SW 1271 (cell line): ENCODE results near the gene TAF4.

Experiments used
- DNase-seq, 2 experiments: peaks; one replicate each; lab custom pipeline; 2025; lab: John Stamatoyannopoulos, UW

Gene TAF4

DNA sequence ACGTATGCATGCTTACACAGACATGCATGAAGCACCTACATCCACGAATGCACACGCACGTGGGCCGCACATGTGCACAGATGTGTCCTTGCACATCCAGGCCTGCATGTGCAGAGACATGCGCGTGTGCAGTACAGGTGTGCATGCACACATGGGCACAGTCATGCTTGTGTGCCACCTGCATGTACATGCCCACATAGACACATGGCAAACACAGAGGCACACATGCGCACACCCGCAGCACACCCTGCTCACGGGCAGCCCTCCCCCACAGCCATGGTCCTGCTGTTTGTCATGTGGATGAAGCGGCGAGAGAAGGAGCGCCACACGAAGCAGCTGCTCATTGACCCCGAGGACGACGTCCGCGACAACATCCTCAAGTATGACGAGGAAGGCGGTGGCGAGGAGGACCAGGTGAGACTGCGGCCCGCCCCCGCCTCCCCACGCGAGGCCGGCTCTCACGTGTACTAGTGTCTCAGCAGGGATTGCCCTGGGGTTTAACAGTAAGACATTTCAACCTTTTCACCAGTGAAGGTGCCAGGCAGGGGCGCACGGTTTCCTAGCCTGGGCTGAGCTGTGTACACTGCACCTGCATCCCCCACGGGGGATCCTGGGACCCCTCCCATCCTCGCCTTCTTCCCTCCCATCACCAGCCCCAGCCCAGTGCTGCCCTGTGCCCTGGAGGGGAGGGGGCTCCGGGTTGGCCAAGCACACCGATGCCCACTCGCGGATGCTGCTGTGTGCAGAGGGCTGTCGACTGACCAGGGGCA lies 132.8 kb downstream of the TAF4 start:
- no peak for DNase-seq

GRCh38 chr20:61932199-61932592 lies 133.5 kb downstream of the TAF4 start:
- DNase-seq = no peak

DNA sequence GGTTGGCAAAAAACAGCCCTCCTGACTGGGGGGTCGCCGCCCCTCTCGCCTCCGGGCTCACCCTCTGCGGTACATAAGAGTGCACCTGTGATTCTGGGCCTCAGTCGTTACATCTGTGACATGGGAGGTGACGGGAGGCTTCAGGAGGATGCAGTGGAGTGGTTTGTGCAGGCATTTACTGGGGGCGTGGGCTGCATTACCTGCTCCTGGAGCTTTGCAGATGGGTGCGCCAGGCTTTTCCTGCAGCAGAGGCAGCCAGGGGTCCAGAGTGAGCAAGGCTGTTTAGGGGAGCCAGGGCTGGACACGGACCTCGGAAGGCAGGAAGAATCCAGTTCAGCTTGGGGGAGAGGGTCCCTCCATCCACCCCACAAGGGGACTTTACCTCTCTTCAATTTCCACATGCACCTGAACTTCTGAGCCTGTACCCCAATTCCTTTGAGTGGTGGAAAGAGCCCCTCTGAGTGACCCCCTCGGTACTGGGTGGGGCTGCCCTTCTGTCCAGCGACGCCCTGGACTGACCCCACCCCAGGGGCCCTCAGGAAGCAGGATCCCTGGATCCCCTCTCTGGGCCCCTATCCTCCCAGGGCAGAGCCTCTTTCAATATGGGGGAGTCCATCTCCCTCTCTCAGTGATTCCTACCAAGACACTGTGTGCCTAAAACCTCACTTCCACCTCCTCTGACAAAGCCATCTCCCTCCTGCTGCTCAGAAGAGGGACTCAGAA lies 134.0 kb downstream of the TAF4 start:
- DNase-seq = no peak

- no peak for DNase-seq
Measured at GRCh38 chr20:61930776-61931475, 134.8 kb downstream of the TAF4 start.

GRCh38 chr20:61929971-61930666 lies 135.6 kb downstream of the TAF4 start:
- no peak for DNase-seq

DNA sequence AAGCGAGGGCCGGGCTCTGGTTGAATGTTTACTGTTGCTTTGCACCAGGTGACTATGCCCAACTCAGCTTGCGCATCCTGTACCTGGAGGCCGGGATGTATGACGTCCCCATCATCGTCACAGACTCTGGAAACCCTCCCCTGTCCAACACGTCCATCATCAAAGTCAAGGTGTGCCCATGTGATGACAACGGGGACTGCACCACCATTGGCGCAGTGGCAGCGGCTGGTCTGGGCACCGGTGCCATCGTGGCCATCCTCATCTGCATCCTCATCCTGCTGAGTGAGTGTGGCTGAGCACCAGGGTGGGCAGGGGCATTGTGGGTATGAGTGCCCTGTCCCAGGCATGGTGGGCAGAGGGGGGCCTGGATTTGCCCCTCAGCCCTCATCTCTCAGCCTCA lies 136.1 kb downstream of the TAF4 start:
- no peak for DNase-seq

DNA sequence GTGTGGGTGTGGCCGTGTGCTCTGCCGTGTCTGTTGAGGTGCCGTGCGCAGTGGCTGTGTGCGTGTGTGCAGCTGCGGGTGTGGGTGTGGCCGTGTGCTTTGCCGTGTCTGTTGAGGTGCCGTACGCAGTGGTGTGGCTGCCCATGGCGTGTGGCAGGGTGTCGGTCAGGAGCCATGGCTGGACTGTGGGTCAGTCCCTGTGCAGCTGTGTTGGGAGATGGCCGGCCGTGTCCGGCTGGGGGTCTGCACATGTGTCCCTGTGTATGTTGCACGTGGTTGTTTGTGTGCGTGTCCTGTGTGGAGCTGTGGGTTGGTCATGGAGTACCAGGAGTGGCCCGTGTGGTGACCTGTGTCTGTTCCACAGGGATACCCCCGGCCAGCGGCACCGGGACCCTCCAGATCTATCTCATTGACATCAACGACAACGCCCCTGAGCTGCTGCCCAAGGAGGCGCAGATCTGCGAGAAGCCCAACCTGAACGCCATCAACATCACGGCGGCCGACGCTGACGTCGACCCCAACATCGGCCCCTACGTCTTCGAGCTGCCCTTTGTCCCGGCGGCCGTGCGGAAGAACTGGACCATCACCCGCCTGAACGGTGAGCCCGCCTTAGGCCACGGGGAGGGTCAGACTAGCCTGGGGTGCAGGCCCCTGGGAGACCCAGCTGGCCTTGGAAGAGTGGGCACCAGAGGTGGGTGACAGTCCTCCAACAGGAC lies 137.7 kb downstream of the TAF4 start:
- DNase-seq = no peak

GRCh38 chr20:61927193-61927825 lies 138.4 kb downstream of the TAF4 start:
- DNase-seq = no peak

DNA sequence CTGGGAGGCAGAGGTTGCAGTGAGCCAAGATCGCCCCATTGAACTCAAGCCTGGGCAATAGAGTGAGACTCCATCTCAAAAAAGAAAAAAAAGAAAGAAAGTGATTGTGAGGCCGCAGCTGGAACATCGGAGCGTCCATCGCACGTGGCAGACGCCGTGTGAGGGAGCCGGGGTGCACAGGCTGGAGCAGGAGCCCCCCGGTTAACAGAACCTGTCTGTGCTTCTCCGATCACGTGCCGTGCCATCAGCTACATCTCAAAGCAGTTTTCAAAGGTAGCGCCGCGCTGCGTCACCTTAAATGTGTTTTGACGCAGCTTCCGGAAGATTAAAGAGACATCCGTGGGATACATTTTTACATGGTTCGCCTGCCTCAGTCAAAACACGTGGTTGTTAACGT lies 138.9 kb downstream of the TAF4 start:
- no peak for DNase-seq

GRCh38 chr20:61926253-61926613 lies 139.4 kb downstream of the TAF4 start:
- DNase-seq = no peak

DNA sequence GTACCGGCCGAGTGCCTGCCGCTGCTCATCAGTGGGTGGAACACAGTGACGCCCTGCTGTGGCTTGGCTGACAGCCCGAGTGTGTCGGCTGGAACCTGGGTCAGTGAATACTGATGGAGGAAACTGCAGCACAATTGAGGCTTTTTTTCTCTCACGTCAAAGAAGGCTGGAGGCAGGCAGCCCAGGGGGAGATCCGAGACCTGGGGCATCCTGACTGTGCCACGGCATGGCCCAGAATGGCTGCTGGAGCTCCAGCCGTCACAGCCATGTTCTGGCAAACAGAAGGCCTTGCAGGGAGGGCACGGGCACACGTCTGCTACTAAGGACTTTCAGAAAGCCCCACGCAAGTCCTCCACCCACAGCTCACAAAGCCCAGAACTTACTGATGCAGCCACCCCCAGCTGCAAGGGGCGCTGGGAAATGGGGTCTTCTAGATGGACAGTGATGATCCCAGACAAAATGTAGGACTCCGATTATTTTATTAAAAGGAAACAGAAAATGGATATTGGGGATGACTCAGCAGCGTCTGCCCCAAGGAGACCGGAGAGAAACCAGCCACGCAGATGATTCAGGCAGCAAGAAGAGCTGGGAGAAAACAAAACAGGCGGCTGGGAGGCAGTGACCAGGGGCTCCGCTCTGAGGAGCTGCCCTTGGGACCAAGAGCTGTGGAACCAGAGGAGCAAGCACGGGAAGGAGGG lies 140.0 kb downstream of the TAF4 start:
- DNase-seq = no peak

GRCh38 chr20:61924858-61925554 lies 140.7 kb downstream of the TAF4 start:
- no peak for DNase-seq
